HG03025 (cell line): ENCODE data around the gene UGT1A7.

Experiments used
- ATAC-seq: cut with Tn5 transposase; IDR thresholded peaks from one replicate; pipeline ENCODE4 v1.9.1; 2021; ENCODE audit warnings: mild to moderate bottlenecking, moderate library complexity; ENCODE audit not compliant: unreplicated experiment, low FRiP score

UGT1A7 gene

GRCh38 chr2:233814056-233814835 lies 132.5 kb downstream of the UGT1A7 start:
- no peak for ATAC-seq

GRCh38 chr2:233815861-233816260 lies 134.2 kb downstream of the UGT1A7 start:
- ATAC-seq, result no peak

- no peak for ATAC-seq
Measured at GRCh38 chr2:233816334-233816733, 134.6 kb downstream of the UGT1A7 start.

- no peak for ATAC-seq
Measured at GRCh38 chr2:233816771-233817170, 135.1 kb downstream of the UGT1A7 start.

GRCh38 chr2:233817361-233817911 lies 135.7 kb downstream of the UGT1A7 start:
- ATAC-seq, result no peak

- ATAC-seq, result no peak
Measured at GRCh38 chr2:233817995-233818638, 136.4 kb downstream of the UGT1A7 start.

- no peak for ATAC-seq
Measured at GRCh38 chr2:233818639-233819621, 137.2 kb downstream of the UGT1A7 start.

- no peak for ATAC-seq
Measured at GRCh38 chr2:233819884-233820773, 138.4 kb downstream of the UGT1A7 start.

- ATAC-seq, result no peak
Measured at GRCh38 chr2:233820774-233821105, 139.0 kb downstream of the UGT1A7 start.

GRCh38 chr2:233821196-233821595 lies 139.5 kb downstream of the UGT1A7 start:
- ATAC-seq, result no peak

GRCh38 chr2:233821709-233822100 lies 140.0 kb downstream of the UGT1A7 start:
- no peak for ATAC-seq

- no peak for ATAC-seq
Measured at GRCh38 chr2:233822101-233822771, 140.5 kb downstream of the UGT1A7 start.
